ENCODE data around the gene ARR3.
"Not testable (repeated sequence)": the region's sequence is repeated elsewhere in the genome, so short reads cannot be mapped to it uniquely, and the experiment has no call there.

The ARR3 gene

GRCh38 chrX:70268034-70268433 is at the start of gene ARR3:
Gene ARR3 (plus strand): TSS chrX:70268334. CDS start chrX:70269386, 1,052 bp downstream.
- DNase-seq (ENCODE audit: low read depth in 2 of 2) = no peak

GRCh38 chrX:70219938-70220764 is 48.0 kb upstream of the ARR3 start:
- DNase-seq (ENCODE audit: low read depth in 2 of 2) = no peak

- no peak for DNase-seq (ENCODE audit: low read depth in 2 of 2)
These were observed 42.1 kb upstream of the ARR3 start for GRCh38 chrX:70226048-70226447.

DNA sequence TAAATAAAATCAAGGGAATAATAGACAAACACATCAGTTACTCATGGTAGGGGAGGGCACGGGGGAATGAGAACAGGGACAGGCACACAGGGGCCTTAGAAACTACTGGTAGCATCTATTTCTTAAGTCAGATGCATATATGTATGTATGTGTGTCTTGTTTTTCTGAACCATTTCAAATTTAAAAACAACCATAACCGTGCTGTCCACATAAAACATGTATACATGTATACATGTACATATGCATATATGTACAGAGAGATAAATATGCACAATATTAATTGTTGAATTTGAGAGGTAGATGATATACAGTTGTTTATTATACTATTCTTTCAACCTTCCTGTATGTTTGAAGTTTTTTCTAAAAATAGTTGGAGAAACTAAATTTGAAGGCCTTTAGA is 41.4 kb upstream of the ARR3 start:
- no peak for DNase-seq (ENCODE audit: low read depth in 2 of 2)

DNA sequence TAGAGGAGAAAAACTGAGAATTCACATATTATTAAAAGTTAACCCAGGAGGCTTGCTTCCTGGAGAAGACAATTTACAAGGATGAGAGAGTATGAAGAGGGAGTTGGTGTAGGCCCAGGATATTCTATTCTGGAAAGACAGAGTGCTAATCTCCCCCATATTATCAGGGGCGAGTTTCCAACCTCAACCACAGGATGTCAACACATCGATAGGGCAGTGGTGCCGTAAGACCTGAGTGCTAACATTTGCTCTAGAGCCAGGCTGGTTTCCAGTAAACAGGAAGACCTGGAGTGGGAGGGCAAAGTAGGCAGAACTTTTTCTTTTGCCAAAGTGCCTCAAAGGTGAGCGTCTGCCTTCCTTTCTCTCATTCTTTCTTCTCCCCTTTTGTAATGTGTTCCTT is 36.5 kb upstream of the ARR3 start:
- DNase-seq (ENCODE audit: low read depth in 2 of 2) = no peak

DNA sequence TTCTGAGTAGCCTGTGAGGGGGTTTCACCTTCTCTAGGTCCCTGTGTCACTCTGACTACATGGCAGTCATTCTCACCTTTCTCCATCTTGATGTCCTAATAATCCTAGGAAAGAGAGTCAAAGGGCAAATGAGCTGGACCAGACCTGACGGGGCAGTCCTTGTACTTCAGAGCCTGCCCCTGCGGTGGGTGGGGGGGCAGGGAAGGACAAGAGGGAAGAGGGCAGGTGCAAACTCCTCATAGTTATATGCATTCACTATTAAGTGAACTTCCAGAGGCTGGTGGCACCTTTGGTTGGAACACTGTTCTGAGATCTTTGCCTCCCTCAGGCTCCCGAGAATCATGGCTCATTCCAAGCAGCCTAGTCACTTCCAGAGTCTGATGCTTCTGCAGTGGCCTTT is 33.8 kb upstream of the ARR3 start, which contains the start of gene AWAT1:
Gene AWAT1, plus strand, starts transcription at position 301 of the 400 bp plus-strand sequence. Its CDS starts 41 bp downstream, at position 342.
- no peak for DNase-seq (ENCODE audit: low read depth in 2 of 2)

GRCh38 chrX:70240751-70241150 is 27.4 kb upstream of the ARR3 start:
- no peak for DNase-seq (ENCODE audit: low read depth in 2 of 2)

DNA sequence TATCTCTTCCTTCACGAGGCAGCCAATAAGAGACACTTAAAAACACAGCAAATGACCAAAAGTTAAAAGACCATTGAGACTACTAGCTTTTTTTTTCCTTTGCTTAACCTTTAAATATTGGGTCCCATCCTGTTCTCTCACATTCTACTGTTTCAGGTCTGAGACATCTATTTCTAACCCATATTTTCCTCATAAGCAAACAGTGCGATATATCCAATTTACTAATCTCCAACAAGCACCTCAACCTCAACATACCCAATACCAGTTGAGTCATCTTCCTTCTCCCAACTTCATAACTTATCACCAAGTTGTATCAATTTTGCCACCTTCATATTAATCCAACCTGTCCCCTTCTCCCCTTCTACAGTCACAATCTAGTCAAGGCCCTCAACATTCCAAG is 26.6 kb upstream of the ARR3 start:
- DNase-seq (ENCODE audit: low read depth in 2 of 2) = no peak

DNA sequence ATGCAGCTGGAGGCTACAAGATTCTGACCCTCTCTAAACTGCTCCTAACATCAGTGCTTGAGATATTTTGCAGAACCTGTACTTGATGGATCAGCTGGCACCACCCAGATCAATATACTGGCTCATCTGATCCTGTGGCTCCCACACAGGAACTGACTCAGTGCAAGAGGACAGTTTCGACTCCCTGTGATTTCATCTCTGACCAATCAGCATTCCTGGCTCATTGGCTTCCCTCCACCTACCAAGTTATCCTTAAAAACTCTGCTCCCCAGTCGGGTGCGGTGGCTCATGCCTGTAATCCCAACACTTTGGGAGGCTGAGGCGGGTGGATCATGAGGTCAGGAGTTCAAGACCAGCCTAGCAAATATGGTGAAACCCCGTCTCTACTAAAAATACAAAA is 24.5 kb upstream of the ARR3 start:
- DNase-seq (ENCODE audit: low read depth in 2 of 2) = not testable (repeated sequence)

DNA sequence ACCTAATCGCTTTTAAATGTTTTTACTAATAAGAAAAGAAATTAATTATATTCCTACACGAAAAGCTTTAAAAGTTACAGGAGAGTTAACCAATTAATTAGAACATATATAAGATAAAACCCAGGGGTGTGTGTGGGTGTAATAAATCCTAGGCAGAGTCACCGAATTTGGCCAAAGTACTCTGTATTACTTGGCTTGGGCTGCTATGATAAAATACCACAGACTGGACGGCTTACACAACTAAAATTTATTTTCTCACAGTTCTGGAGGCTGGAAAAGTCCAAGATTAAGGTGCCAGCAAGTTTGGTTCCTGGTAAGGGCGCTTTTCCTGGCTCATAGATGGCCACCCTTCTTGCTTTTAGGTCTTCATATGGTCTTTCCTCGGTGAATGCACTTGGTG is 23.3 kb upstream of the ARR3 start:
- DNase-seq (ENCODE audit: low read depth in 2 of 2) = no peak

DNA sequence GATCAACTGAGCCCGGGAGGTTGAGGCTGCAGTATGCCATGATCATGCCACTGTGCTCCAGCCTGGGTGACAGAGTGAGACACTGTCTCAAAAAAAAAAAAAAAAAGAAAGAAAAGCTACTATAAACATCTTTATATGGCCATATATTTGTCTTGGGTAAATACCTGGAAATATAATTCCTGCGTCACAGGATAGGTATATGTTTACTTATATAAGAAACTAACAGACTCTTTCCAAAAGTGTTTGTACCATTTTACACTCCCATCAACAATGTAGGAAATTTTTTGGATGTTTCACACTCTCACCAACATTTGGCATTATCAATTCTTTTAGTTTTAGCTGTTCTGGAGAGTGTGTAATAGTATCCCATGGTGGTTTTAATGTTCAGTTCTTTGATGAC is 20.9 kb upstream of the ARR3 start:
- DNase-seq (ENCODE audit: low read depth in 2 of 2) = no peak

GRCh38 chrX:70252491-70252890 is 15.6 kb upstream of the ARR3 start:
- DNase-seq (ENCODE audit: low read depth in 2 of 2) = no peak

GRCh38 chrX:70253377-70254062 is 14.6 kb upstream of the ARR3 start:
- no peak for DNase-seq (ENCODE audit: low read depth in 2 of 2)

DNA sequence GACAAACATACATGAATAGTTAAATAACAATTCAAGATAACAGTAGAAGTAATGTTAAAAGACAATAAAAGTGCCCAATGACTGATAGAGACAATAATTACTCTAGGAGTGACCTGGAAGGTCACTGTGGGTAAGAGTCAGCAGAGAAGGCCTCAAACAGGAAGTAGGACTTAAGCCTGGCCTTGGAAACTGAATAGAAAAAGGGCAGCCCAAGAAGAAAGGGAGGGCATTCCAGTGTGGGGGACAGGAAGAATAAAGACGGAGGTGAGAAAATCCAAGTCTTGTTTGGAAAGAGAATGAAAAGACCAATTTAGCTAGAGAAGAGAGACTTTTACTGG is 14.1 kb upstream of the ARR3 start:
- DNase-seq (ENCODE audit: low read depth in 2 of 2) = no peak

- DNase-seq (ENCODE audit: low read depth in 2 of 2) = no peak
These were observed 13.2 kb upstream of the ARR3 start for GRCh38 chrX:70254909-70255308.

- DNase-seq (ENCODE audit: low read depth in 2 of 2) = no peak
These were observed 12.7 kb upstream of the ARR3 start for GRCh38 chrX:70255452-70255851.

DNA sequence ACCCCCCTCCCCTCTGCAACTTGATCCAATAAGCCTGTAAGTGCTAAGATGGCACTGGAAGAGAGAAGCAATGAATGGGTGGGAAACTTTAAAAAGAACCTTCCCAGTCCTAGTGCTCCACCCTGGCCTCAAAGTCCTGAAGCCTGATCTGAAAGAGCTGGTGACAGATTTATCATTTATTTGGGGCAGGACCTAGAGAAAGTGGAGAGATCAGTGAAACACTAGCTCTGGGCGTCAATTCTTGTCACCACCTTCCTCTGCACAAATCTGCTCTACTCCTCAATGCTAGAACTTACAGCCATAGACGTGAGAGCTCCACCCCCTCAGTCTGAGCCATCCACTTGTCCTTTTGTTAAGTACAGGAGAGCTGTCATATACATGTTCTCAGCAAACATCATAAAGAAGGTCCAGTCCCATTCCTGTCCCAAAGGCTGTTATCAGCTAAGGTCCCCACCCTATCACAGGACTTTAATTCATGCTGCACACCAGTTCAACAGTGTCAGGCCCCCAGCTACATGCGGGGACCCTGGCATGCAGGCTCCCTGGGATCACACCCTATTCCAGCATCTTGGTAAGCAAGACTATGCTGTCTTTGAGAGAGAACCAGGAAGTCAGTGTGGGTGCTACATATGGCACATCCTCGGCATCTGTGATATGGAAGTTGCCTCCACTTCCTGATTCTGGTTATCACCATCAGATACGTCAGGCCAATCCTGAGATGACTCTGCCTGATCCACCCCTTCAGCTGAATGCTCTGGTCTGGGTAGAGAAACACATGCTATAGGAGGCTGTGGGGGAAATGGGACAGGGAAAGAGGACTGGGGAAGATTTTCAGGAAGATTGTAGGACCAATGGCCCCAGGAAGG is 10.5 kb upstream of the ARR3 start:
- DNase-seq (ENCODE audit: low read depth in 2 of 2) = no peak

DNA sequence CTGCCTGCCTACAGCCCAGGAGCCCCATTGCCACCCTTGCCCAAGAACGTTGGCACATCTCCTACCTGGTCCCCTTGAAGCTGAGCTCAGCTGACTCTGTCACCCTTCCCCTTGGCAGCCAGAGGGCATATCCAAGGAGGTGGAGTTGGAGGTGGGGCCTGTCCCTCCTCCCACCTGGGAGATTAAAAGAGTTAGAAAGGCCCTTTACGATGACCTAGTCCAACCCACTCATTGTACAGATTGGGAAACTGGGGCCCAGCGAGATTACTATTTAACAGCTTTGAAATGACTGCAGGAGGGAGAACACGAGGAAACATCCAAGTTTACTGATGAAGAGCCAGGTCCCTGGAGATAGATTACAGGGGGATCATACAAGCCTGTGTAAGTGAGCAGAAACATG is 8.0 kb upstream of the ARR3 start, which contains the start of gene P2RY4:
Gene P2RY4, minus strand, starts transcription at position 101 of the 400 bp plus-strand sequence. CDS start 580 bp downstream, outside the sequence.
- no peak for DNase-seq (ENCODE audit: low read depth in 2 of 2)

GRCh38 chrX:70262952-70263567 is 5.1 kb upstream of the ARR3 start:
- DNase-seq (ENCODE audit: low read depth in 2 of 2) = peak; percentile 19 to 28

DNA sequence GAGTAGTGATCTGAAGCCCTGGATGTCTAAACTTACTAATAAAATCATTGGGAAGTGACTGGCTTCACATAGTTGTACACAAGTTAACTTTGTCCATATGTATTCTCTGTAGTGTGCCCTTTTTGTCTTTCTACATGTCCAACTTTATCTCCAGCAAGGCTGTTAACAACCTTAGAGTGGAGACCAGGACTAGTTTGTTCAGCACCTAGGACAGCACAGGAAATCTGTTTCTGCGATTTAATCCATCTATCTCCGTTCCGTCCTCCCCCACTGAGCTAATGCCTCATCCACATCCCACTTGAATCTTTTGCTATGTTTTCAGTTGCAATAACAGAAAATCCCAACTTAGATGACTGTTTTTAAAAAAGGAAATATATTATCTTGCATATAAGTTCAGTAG is 3.4 kb upstream of the ARR3 start:
- no peak for DNase-seq (ENCODE audit: low read depth in 2 of 2)

DNA sequence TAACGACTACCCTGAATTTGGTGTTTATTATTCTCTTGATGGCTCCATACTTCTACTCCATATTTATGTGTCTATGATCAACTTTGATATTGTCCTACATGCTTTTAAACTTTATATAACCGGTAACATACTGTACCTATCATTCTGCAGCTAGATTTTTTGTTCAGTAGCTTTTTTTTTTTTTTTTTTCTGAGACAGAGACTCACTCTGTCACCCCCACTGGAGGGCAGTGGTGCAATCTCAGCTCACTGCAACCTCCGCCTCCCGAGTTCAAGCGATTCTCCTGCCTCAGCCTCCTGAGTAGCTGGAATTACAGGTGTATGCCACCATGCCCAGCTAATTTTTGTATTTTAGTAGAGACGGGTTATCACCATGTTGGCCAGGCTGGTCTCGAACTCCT is 5.9 kb downstream of the ARR3 start:
- not testable (repeated sequence) for DNase-seq (ENCODE audit: low read depth in 2 of 2)

- DNase-seq (ENCODE audit: low read depth in 2 of 2) = no peak
These were observed 10.9 kb downstream of the ARR3 start for GRCh38 chrX:70279081-70279480.

Data from stimulated activated CD4-positive, alpha-beta T cell treated with anti-CD3 and anti-CD28 coated beads, Interleukin-4, amount 100 ng/mL, for 48 hours (primary cell).